Stimulated activated CD8-positive, alpha-beta memory T cell treated with anti-CD3 and anti-CD28 coated beads, Interleukin-7, amount 100 ng/mL, for 48 hours (primary cell): ENCODE results near the gene EXD3.
"Not testable (repeated sequence)": the region's sequence is repeated elsewhere in the genome, so short reads cannot be mapped to it uniquely, and the experiment has no call there.

Source experiments
- DNase-seq, 2 donors: peaks; one replicate each; pipeline ENCODE4 v3.0.0-alpha.2; 2020; ENCODE audit warnings: low read depth in 1 of 2; ENCODE audit errors: extremely low read depth in 1 of 2

EXD3 gene

GRCh38 chr9:137422604-137423513 lies at the start of gene EXD3, which contains the start of gene NOXA1:
EXD3 (minus strand) TSS chr9:137423162; CDS start chr9:137395357, 27,805 bp downstream.
NOXA1 (plus strand) TSS chr9:137423393; CDS start chr9:137423530, 137 bp downstream.
- peak; percentile 87 to 88 for DNase-seq

- no peak for DNase-seq
Measured at GRCh38 chr9:137470785-137471184, 47.8 kb upstream of the EXD3 start.

GRCh38 chr9:137467896-137468295 lies 44.9 kb upstream of the EXD3 start:
- DNase-seq: no peak

DNA sequence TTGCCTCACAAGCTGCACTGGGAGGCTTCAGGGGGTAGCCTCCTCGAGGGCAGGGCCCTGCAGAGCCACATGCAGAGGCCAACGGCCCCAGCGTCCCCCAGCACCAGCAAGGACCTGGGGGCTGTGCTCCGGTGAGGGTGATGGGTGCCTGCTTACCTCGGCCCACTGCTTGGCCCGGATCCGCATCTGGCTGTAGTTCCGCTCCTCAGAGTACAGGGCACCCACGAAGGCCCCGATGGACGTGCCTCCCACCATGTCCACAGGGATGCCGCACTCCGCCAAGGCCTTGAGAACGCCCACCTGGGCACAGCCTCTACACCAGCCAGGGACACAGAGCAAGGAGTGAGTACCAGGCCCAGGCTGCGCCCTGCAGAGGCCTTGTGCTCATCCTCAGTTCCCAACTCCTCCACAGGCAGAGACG lies 44.2 kb upstream of the EXD3 start:
- DNase-seq: no peak

DNA sequence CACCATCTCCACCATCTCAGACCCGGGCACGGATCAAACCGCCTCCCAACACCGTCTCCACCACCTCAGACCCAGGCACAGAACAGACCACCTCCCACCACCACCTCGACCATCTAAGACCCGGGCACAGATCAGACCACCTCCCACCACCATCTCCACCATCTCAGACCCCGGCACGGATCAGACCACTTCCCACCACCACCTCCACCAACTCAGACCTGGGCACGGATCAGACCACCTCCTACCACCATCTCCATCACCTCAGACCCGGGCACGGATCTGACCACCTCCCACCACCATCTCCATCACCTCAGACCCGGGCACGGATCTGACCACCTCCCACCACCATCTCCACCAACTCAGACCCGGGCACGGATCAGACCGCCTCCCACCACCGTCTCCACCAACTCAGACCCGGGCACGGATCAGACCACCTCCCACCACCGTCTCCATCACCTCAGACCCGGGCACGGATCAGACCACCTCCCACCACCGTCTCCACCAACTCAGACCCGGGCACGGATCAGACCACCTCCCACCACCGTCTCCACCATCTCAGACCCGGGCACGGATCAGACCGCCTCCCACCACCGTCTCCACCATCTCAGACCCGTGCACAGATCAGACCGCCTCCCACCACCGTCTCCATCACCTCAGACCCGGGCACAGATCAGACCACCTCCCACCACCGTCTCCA lies 43.6 kb upstream of the EXD3 start:
- not testable (repeated sequence) for DNase-seq

- DNase-seq: no peak
Measured at GRCh38 chr9:137465720-137466388, 42.9 kb upstream of the EXD3 start.

DNA sequence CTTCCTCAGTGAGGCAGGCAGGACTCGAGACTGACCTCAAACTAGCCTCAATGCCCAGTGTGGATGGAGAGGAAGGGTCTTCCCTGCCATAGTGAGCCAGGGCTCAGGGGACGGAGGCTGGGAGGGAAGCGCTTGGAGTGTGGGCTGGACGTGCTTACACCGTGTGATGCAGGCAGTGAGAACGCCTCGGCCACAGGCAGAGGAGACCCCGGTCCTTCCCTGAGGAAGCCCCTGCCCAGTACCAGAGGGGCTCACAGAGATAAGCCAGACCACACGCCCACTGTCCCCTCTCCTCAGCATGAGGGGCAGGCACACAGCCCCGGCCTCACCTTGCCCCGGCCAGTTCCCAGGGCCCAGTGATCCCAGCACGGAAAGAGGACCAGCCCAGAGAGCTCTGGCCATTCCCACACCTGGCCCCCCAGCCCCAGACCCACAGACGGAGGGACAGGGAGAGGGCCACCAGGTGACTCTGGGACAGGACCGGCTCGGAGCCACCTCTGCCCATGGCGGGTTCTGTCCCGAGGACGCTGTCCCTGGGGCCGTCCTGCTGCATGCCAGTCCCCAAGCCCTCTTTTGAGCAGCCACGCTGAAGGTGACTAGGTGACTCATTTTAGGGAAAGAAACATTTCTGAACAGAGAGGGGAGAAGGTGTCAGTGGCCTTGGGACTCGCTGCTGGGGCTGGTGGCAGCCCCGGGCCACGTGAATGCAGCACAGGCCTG lies 42.2 kb upstream of the EXD3 start:
- DNase-seq: no peak

- DNase-seq: no peak
Measured at GRCh38 chr9:137464291-137464999, 41.5 kb upstream of the EXD3 start.

DNA sequence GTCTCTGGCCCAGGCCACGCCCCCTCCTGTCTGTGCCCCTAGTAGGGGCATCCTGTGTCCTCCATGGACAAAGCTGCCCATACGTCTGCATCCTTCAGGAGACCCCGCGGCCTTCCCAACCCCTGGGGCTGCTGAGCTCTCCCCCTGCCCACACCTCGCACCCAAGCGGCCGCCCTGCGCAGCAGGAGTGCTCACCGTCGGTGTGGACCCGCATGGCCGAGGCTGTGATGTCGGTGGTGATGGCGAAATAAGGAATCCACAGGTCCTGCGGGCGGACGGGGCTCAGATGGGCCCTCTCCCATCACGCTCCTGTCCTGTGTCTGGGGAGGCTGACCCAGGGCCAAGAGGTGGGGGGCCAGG lies 40.9 kb upstream of the EXD3 start:
- no peak for DNase-seq

DNA sequence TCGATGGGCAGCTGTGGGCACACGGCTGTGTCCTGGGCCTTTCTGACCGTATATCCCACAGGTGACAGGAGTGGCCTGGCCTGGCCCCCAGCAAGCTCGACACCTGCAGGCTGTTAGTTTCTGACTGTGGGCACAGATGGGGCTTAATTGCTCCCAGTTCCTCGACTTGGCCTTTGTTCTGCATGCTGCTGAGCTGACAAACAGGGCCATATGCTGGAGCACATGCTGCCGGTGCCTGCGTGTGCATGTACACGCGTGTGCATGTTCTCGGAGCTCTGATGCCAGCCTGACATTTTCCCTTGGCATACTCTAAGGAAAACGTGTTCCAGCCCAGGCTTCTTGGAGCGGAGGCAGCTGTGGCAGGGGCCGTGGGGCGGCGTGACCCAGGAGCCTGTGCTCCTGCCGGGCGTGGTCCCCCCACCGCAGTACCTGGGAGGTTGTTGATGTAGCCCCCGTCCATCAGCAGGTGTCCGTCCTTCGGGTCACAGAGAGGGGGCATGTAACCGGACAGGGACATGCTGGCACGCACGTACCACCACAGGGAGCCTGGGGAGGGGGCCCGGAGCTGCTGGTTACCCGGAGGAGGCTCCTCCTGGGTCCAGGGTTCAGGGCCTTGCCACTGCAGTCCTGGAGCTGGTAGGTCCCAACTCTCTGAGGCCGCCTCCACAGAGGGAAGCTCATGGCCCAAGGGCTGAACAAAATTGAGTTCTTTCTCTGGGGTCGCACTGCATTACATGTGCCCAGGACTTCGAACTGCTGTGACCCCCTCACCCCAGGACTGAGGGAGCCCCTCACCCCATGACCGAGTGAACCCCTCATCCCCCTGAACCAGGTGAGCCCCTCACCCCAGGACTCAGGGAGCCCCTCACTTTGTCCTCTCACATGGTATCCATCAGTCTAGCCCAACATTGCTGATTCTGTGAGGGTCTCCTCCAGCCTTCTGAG lies 40.3 kb upstream of the EXD3 start:
- no peak for DNase-seq

DNA sequence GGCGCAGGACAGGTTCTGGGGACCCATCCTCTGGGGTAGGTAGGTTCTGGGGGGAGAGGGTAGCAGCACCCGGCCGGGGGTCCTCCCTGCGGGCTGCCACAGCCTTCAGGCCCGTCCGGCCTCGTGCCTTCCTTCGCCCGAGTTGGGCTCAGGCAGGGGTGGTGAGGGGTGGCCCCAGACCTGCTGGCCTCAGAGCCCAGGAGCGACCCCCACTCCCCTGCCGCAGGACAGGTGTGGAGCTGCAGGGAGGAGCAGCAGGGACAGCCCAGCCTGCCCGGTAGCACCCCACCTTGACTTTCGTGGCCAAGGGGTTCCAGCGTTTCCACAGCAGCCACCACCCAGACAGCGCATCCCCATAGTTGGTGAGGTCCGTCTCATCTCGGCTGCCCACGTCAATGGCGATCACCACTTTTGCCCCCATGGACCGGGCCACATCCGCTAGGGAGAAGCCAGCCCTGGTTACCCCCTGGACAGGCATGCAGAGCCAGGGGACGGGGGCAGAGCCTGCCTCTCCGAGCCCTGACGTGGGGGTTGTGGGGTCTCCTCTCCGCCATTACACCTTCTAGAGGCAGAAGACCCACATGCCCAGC lies 39.5 kb upstream of the EXD3 start:
- DNase-seq: no peak

GRCh38 chr9:137461663-137462395 lies 38.9 kb upstream of the EXD3 start:
- peak; percentile 86 to 90 for DNase-seq

GRCh38 chr9:137461316-137461662 lies 38.3 kb upstream of the EXD3 start:
- DNase-seq: no peak

- no peak for DNase-seq
Measured at GRCh38 chr9:137460363-137461315, 37.7 kb upstream of the EXD3 start.

DNA sequence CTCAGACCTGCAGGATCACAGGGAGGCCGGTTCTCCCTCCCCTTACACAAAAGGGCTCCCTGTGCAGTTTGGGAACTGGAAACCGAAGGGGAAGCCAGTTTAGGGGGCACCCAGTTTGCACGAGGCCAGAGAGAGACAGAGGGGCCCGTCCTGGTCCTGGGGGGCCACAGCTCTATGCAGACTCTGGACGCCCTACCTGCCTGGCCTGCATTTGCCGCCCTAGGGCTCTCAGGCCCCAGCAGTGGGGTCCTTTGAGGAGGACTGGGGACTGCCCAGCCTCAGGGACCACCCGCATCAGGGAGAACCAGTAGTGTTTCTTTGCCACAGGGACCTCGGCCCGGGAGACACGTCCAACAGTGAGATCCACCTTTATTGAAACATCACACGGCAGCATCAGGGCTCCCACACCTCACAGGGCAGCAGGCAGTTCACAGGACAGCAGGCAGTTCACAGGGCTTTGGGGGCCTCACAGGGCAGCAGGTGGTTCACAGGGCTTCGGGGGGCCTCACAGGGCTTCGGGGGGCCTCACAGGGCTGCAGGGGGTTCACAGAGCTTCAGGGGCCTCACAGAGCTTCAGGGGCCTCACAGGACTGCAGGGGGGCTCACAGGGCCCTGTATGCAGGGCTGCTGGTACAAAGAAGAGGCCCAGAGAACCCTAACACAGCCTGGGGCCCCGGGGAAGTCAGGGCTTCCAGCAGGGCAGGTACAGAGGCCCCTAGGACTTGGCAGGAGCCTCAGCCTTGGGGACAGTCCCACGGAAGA lies 36.8 kb upstream of the EXD3 start:
- DNase-seq: no peak

- DNase-seq: peak; percentile 79 to 86
Measured at GRCh38 chr9:137459152-137459600, 36.2 kb upstream of the EXD3 start, which contains the start of gene NSMF. NSMF (minus strand) TSS chr9:137459334; CDS start chr9:137459102, 232 bp downstream.
